HG02623 (cell line): Measurements from ENCODE around the gene CXCR3.
"Not testable (repeated sequence)": the region's sequence is repeated elsewhere in the genome, so short reads cannot be mapped to it uniquely, and the experiment has no call there.

Experiments
- ATAC-seq: cut with Tn5 transposase; IDR thresholded peaks from one replicate; pipeline ENCODE4 v1.9.1; 2021; ENCODE audit warnings: moderate library complexity; ENCODE audit not compliant: unreplicated experiment

The CXCR3 gene

DNA sequence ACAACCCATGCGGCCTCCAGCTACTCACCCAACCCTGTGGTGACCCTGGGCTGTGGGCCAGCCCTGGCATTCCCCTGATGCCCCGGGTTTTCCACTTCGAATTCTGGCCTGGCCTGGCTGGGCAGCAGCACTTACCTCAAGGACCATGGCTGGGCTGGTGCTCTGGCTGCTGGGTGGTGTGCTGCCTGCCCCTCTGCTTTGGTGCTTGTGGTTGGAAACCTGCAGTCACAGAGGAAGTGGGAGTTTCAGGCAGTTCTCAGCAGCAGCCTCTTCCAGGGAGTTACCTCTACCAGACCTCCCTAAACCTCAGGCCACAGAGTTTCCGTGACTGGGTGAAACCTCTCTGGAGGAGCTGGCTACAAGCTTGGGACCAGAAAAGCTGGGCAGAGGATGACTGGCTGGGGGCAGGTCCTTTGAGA lies at the start of gene CXCR3:
Gene CXCR3 (minus strand): TSS at position 209 of the 419 bp plus-strand sequence. CDS start 62 bp downstream, at position 147.
- ATAC-seq = peak; percentile 59

- no peak for ATAC-seq
These were observed 49.3 kb upstream of the CXCR3 start, which contains the start of gene LOC101059915 for GRCh38 chrX:71667328-71668247. LOC101059915 (plus strand) TSS chrX:71667546.

DNA sequence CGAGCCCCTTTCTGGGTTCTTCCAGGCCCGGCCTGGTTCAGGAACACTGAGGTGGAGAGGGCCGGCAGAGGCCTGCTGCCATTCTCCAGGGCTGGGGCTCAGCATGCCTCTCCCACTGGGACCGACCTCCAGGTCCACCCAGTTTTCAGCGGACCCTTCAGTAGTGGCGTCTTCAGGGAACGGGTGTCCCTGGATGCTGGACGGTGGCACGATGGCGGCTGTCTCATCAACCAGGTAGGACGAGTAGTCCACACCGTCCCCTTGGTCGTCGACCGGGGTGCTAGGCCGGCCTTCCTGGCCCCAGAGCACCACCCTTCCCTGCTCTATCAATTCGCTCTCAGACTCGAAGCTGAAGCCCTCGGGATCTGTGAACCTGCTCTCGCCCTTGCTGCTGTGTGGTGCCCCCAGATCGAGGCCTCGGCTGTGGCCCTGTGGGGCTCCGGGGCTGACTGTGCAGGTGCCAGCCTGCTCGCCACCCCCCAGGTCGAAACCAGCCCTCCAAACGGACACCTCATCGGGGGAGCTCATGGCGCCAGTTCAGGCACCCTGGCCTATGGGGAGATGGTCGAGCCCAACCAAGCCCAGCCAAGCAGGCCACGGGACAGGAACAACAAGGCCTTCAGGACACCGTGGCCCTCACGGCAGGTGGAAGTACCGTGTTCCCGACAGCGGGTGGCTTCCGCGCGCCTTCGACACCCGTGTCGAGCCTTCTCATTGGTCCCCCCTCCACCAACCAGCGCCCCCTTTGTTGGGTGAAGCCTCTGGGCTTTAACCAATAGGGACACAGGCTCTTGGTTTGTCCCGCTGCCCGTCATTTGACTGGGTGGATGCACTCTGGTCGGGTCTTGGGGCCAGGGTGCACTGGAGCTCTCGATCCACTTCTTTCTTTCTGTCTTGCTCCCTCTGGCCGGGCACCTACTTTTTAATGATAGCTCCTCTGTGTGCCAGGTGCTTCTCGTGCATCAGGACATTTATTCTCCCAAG lies 48.2 kb upstream of the CXCR3 start:
- no peak for ATAC-seq

GRCh38 chrX:71665747-71666146 lies 47.4 kb upstream of the CXCR3 start:
- no peak for ATAC-seq

DNA sequence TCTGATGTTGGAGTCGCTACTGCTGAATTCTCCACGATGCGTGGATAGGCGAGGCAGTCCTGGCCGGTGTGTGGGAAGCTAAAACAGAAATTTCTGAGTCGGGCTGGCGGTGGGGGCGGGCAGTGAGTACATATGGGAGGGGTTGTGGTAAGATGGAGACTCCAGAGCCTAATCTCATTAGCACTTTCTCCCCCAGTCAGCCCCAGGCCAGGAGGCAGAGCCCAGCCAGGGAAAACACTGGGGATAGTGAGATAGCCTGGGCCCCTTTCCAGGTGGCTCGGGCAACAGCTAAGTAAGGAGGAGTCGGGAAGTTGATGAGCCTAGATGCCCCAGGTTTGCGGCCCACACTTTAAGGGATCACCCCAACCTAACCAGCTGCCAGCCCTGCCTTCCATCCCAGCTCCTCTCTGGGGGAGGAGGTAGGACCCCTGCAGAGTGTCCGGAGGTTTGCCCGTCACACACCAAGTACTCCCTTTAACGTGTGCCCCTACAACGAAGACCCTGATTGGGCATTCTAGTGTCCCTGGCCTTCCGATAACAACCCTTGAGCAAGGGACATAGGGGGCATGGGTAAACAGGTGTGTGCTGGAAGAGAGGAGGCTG lies 46.7 kb upstream of the CXCR3 start:
- ATAC-seq = no peak

DNA sequence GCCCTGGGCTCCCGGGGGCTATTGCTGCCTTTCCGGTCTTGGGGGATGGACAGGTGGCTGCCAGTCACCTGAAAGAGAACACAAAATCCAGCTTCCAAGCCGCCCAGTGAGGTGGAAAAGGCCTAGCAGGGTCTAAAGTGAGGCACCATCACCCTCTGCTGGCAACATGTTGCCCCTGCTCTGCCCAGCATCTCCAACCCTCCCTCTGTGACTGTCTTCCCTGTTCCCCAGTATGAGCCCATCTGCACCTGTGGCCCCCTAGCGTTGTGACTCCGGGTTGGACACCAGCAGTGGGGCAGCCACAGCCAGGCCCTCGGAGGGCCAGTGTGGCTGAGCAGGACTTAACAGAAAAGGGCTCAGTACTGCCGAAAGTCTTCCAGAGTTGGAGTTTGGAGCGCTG lies 45.9 kb upstream of the CXCR3 start:
- not testable (repeated sequence) for ATAC-seq

DNA sequence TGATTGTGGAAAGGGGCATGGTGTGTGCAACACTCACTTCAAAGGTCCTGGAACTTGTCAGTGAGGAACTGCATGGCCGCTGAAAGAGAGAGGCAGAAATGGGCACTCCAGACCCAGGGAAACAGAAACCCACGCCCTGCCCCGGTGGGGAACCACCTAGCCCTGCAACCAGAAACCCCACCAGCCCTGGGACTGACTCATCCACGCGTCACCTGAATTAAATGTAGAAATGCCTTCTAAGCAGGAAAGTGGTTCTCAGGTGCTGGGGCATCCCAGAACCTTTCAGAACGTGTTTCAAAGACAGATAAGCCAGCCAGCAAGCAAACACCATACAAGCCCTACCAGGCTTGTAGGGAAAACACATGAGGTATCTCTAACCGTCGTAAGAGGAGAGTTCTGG lies 44.9 kb upstream of the CXCR3 start:
- not testable (repeated sequence) for ATAC-seq

DNA sequence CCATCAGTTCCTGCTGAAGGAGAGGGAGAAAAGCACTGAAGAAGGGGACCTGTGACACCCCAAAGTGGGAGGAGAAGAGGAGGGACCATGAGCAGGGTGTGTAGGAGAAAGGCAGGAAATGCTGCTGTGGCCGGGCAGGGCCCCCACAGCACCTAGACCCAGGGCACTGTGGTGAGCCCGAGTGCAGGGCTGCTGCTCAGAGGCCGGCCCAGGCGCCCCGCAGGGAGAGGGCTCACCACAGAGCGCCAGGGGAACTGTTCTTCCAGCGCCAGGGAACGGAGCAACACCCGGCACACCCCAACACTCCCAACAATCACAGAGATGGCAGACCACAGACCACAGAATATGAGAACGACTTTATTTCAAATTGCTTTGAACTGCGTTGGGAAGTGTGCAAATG lies 44.3 kb upstream of the CXCR3 start:
- not testable (repeated sequence) for ATAC-seq

- no peak for ATAC-seq
These were observed 43.6 kb upstream of the CXCR3 start for GRCh38 chrX:71661919-71662318.

GRCh38 chrX:71660562-71661416 lies 42.5 kb upstream of the CXCR3 start:
- no peak for ATAC-seq

DNA sequence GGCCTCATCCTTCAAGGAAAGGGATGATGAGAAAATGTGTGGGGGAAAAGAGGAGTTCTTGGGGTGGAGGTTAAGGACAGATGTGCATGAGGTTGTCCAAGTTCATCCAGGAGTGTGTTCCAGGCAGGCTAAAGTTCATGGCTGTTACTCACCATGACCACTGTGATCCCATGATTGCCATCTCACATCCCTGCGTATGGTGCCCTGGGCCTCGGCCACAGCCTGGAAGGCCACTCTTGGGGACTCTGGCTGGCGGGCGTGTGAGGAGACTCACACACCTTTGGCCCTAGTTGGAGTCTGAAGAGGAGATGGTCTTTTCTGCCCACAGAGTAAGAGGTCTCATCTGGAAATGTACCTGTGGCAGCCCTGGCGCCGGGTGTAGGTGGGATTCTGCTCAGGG lies 41.6 kb upstream of the CXCR3 start:
- ATAC-seq = no peak

DNA sequence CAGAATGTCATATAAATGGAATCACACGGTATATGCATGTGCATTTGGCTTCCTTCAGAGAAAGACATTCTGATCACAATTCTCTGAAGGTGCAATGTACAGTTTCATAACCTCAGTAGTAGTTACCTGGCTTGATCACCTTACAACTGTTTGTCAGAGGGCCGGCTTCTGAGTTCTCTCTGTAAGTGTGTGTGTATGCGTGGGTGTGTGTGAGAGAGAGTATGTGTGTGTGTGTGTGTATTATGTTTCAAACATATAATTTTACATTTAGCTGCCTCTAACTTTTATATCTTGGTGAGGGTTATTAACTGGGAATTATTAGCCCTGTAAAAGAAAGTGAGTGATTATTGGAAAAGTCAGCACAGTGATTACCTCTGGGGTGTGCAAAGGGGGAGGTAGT lies 41.0 kb upstream of the CXCR3 start:
- no peak for ATAC-seq

GRCh38 chrX:71657267-71657666 lies 39.0 kb upstream of the CXCR3 start:
- no peak for ATAC-seq

GRCh38 chrX:71653344-71653743 lies 35.0 kb upstream of the CXCR3 start:
- ATAC-seq = no peak

- no peak for ATAC-seq
These were observed 34.1 kb upstream of the CXCR3 start for GRCh38 chrX:71652405-71652804.

GRCh38 chrX:71650333-71650969 lies 32.1 kb upstream of the CXCR3 start:
- ATAC-seq = peak; percentile 71

- ATAC-seq = not testable (repeated sequence)
These were observed 26.1 kb upstream of the CXCR3 start for GRCh38 chrX:71644406-71644805.

DNA sequence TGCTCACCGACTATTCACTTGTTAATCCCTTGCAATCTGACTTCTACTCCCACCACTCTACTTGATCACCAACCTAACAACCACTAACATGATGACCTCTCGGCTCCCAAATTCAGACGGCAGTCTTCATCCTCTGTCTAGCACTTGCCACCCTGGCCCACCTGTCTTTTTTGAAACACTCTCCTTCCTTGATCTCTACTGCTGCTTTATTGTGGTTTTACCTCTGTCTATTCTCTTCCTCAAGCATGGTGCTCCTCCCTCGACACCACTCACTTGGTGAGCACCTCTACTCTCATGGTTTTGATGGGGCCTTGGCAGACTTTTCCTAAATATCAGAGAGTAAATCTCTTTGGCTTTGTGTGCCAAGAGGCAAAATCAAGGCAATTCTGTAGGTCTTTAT lies 21.7 kb upstream of the CXCR3 start:
- ATAC-seq = no peak

DNA sequence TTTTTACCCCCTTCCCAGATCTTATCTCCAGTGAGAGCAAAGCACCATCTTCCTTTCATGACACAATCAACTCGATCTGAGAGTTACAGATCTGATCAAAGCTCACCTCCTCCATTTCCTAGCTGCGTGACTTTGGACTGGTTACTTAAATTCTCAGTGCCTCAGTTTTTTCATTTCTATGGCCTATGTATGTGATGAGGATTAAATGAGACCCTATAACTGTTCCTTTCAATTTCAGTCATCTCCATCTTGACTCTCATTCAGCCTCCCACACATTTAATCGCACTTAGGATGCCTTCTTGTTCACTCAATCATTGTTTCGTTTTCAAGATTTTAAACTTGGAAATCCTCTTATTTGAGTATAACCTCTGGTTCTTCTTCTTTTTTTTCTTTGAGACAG lies 20.1 kb upstream of the CXCR3 start:
- ATAC-seq = no peak

GRCh38 chrX:71637848-71638247 lies 19.5 kb upstream of the CXCR3 start:
- no peak for ATAC-seq
